ENCODE measurements around the gene PPDPF.
"Not testable (repeated sequence)": the region's sequence is repeated elsewhere in the genome, so short reads cannot be mapped to it uniquely, and the experiment has no call there.

PPDPF gene

GRCh38 chr20:63520504-63520933 is at the start of gene PPDPF:
Gene PPDPF (plus strand): TSS chr20:63520765. CDS start chr20:63521309, 544 bp downstream.
- DNase-seq: peak; percentile 60

- no peak for DNase-seq
These were observed 49.4 kb upstream of the PPDPF start for GRCh38 chr20:63471002-63471716.

DNA sequence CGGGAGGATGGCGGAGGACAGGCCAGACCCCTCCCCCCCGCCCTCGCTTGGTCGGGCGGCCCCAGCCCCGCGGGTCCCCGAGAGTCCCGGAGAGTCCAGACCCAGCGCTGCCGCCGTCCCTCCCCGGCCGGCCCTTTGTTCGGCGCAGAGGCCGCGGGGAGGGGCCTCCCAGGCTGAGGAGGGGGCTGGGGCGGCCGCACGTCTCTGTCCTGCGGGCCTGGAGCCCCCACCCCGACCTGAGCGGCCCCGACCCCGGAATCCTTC is 48.9 kb upstream of the PPDPF start:
- DNase-seq: no peak

DNA sequence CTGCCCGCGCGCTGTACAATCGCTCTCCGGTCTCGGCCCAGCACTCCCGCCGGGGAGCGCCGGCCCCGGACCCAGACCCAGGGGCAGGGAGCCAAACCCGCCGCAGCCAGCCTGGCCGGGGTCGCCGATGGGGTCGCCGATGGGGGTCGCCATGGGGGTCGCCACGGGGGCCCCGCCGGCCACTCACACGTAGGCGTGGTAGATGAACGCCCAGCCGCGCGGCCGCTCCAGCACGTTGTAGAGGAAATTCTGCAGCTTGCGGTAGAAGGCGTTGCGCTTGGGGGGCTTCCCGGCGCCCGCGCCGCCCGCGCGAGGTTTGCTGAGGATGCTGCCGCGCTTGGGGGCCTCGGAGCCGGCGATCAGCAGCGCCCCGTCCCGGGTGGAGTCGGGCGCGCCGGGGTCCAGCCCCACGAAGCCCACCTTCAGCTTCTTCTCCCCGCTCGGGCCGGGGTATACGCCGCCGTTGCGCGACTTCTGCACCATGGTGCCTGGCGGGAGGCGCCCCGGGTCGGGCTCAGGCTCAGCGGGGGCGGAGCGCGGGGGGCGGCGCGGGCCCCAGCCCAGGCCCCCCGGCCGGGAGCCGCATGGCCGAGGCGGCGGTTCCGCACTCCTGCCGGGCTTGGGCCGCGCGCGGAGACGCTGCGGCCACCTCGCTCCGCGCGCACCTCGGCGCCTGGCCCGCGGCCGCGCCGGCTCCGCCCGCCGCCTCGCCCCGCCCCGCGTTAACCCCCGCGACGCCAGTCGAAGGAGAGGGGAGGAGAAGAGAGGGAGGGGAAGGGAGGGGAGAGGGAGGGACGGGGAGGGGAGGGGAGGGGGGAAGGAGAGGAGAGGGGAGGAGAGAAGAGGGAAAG is 48.4 kb upstream of the PPDPF start, which contains the start of gene KCNQ2:
Gene KCNQ2 (minus strand): TSS at position 675 of the 851 bp plus-strand sequence. CDS start 192 bp downstream, at position 483.
- peak; percentile 20 for DNase-seq

DNA sequence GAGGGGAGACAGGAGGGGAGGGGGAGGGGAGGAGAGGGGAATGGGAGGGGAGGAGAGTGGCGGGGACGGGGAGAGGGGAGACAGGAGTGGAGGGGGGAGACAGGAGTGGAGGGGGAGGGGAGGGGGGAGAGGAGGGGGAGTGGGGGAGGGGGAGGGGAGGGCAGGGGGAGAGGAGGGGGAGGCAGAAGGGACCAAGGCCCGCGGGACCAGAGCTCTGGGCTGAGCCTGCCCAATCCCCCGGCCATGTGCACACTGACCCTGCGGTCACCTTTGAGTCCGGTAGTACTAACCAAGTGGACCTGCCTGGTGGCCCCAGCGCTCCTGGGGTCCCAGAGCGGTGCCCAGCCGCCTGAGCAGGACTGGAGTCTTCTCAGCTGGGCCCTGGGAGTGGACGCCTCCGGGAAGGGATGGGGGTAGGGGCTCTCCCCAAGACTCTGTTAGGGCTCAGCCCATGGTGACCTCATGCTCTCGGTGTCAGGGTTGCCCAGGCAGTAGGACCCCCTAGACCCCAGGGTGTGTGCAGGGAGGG is 47.6 kb upstream of the PPDPF start:
- no peak for DNase-seq

DNA sequence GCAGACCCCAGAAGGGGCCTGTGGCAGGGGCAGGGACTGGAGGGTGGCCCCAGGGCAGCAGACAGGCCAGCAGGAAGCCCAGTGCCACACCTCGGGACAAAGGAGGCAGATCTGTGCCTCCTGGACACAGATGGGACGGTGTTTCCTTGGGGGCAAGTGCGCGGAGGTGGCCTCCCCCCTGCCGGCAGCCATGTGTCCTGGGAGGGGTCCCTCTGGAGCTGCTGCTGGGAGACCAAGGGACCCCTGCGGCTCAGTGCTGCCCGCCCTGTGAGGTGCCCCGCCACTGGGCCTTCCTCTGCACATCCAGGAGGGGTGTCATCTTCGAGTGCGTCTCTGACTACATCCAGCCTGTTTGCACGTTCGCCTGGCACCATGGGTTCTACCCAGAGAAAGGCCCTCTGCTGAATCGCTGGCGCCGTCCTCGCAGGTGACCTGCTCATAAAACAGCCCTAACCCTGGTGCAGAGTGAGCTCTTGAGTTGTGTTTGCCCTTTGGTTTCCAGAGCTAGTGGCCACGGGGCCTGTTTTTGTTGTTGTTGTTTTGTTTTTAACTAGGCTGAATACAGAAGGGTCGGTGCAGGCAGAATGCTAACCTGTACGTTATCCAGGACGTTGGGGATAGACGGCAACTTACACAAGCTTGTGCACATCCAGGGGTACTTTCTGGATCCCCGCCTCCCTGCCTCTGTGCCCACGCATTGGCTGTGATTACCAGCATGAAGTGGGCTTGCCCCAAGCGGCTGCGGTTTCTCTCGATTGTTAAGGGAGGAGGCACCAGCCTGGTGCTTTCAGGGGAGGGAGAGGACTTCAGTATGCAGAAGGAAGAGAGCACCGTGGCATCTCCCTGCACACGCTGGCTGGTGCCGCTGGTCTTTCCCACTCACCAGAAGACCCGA is 46.8 kb upstream of the PPDPF start:
- DNase-seq: peak; percentile 32

DNA sequence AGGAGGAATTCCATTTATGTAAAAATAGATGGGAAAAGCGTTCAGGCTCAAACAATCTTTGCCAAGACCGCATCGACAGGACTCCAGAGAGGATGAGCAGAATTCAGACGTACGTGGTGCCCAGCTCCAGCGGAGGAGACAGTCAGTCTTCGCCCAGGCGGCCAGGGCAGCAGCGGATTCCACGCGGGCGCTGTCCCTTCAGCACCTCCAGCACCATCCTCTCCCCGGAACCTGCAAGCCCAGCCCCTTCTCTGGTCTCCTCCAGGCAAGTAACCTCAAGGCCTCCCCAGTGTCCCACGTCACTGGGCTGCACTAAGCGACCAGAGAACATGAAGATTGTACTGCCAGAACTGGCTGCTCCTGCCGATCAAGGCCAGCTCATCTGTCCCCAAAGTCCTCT is 45.4 kb upstream of the PPDPF start:
- no peak for DNase-seq

- DNase-seq: no peak
These were observed 43.4 kb upstream of the PPDPF start for GRCh38 chr20:63477061-63477616.

DNA sequence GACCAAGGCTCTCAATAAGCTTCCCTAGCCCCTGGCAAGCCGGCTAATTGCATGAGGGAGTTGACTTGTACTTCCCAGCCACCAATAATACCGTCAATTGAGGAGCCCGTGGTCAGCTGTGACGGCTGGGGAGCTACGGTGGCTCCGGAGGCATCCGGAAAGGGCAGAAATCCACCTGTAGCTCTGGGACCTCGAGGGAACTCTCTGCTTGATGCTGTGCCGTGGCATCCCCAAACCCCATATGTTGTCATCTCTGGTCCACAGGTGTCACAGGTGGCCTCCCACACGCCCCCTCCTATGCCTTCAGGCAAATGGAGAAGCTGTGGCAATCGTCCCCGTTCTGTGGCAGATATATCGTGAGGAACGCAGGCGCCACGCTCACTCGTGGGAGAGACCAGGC is 42.6 kb upstream of the PPDPF start:
- no peak for DNase-seq

DNA sequence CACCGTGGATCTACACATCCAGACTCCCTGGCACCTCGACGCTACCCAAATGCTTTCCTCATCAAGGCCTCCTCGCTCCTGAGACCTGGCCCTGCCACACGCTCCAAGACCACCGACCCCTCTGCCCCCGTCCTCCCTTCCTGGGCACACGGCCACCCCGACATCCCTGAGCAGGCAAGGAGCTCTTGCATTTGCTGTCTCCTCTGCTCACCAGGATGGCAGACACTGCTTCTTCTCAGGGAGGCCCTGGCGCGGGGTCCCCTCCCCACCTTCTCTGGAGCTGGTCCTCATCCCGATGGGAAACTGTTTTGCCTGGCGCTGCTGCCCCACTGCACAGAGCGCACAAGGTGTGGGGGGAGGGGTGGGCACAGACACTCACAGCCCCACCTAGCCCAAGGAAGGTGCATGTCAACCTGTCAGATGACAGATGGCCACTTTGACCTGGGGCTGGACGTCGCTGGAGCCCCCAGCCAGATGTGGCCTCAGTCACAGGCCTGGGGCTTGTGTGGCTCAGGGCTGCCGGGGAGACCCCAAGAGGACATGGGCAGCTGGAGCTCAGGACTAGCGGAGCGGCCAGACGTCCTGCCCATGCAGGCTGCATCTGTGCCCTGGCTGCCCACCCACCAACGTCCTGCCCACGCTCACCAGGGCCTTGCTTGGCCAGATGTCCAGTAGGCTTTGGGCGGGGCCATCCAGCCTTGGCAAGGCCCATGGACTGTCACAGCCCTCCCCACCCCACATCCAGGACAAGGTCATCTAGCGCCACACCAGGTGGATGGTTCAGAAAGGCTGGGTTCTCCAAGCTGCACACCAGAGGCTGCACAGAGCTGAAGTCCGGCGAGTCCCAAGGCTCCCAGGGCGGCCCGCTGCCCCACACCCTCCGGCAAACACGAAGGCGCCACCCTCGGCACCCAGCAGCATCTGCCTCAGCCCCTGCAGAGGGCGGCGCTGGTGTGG is 41.9 kb upstream of the PPDPF start:
- DNase-seq: no peak

- DNase-seq: not testable (repeated sequence)
These were observed 40.7 kb upstream of the PPDPF start for GRCh38 chr20:63479695-63480419.

GRCh38 chr20:63481503-63481902 is 39.1 kb upstream of the PPDPF start:
- no peak for DNase-seq

- no peak for DNase-seq
These were observed 38.5 kb upstream of the PPDPF start for GRCh38 chr20:63482021-63482587.

DNA sequence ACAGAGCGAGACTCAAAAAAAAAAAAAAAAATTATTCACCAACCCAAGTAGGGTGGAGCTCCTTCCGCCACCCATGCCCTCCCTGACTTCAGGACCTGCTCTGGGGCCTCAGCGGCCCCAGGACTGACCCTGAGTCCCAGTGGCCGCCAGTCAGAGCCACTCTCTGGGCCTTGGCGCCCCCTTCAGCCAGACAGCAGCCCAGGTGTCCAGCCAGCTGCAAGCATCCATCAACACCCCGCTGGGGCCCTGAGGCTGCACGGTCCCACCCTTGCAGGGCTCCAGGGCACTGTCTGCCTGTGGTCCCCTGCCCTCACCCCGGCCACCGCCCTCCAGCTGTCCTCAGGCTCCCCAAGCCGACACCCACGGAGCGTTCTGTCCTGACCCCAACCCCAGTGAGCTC is 36.7 kb upstream of the PPDPF start:
- DNase-seq: no peak

- DNase-seq: no peak
These were observed 36.3 kb upstream of the PPDPF start for GRCh38 chr20:63484236-63484635.

- DNase-seq: no peak
These were observed 35.7 kb upstream of the PPDPF start for GRCh38 chr20:63484651-63485403.

- no peak for DNase-seq
These were observed 34.2 kb upstream of the PPDPF start for GRCh38 chr20:63486300-63486855.

DNA sequence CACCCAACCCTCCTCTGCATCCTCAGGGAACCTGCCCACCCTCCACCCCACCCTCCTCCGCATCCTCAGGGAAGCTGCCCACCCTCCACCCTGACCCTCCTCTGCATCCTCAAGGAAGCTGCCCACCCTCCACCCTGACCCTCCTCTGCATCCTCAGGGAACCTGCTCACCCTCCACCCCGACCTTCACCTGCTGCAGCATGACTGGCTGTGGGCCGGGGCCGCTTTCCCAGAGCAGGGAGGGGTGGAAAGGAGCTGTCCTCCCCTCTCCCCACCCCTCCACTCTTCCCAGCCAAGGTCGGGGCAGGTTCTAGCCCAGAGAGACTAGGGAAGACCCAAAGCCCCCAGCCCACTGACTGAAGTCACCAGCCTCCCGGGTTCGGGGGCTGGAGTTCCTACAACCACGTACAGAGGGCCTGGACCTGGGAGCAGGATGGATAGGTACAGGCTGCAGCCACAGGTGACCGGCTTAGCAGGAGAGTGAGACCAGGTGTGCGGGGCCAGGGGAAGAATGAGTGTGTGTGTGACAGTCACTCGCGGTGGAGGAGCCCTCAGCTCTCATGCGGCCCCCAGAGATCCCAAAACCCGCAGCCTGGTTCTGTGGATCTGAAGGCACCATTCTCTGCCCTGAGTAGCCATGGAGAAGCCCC is 33.3 kb upstream of the PPDPF start:
- no peak for DNase-seq

DNA sequence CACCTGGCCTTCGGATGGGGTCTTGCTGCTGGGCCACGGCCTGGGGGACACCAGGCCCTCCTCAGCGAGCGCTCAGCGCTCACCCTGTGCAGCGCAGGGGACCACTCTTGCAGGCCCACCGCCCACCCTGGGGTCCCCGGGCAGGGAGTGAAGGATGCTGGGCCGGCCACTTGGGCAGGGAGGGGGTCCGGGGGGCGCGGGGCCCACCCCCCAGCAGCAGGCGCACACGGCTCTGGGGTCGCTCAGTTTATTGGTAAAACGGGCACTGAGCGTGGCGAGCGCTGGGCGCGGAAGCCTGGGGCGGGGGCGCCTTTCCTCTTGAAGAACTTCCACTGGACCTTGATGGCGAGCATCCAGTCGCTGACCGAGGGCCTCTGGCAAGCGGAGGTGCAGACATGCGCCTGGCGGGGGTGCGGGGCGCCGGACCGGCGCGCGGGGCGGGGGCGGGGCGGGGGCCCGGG is 32.8 kb upstream of the PPDPF start:
- DNase-seq: no peak

All from NCI-H1105 treated with DMSO at 0.1 percent for 48 hours (cell line).